Measurements from ENCODE around the gene ADPRH. TPM values are rescaled to one million over a fixed set of nuclear protein-coding genes. Genes with fewer than 3 reads are reported as not detected.

The ADPRH gene
- total RNA-seq, 1 donor from 2014 or later = 6.0 TPM

GRCh38 chr3:119631516-119631915 lies 52.2 kb downstream of the ADPRH start:
- no peak for DNase-seq (ENCODE audit: low read depth)
- no peak overlapping the region for H3K4me3 ChIP-seq (ENCODE audit: low read depth, low read length)
- no peak for TF ChIP-seq CTCF (conservative IDR thresholded peaks at IDR 0.05; ENCODE audit: low read depth, low read length)

- TF ChIP-seq CTCF (conservative IDR thresholded peaks at IDR 0.05; ENCODE audit: low read depth, low read length) = no peak
- DNase-seq (ENCODE audit: low read depth) = no peak
- no peak overlapping the region for H3K4me3 ChIP-seq (ENCODE audit: low read depth, low read length)
Observed at GRCh38 chr3:119632216-119632615, 52.9 kb downstream of the ADPRH start.

GRCh38 chr3:119632829-119633228 lies 53.5 kb downstream of the ADPRH start:
- no peak overlapping the region for H3K4me3 ChIP-seq (ENCODE audit: low read depth, low read length)
- no peak for DNase-seq (ENCODE audit: low read depth)
- no peak for TF ChIP-seq CTCF (conservative IDR thresholded peaks at IDR 0.05; ENCODE audit: low read depth, low read length)

- H3K4me3 ChIP-seq (ENCODE audit: low read depth, low read length) = no peak overlapping the region
- peak; percentile 15 for TF ChIP-seq CTCF (conservative IDR thresholded peaks at IDR 0.05; ENCODE audit: low read depth, low read length)
- no peak for DNase-seq (ENCODE audit: low read depth)
Observed at GRCh38 chr3:119635719-119636118, 56.4 kb downstream of the ADPRH start.

- DNase-seq (ENCODE audit: low read depth) = peak; percentile 74
- TF ChIP-seq CTCF (conservative IDR thresholded peaks at IDR 0.05; ENCODE audit: low read depth, low read length) = no peak
- no peak overlapping the region for H3K4me3 ChIP-seq (ENCODE audit: low read depth, low read length)
Observed at GRCh38 chr3:119636249-119636648, 57.0 kb downstream of the ADPRH start.

- peak; percentile 82 for DNase-seq (ENCODE audit: low read depth)
- TF ChIP-seq CTCF (conservative IDR thresholded peaks at IDR 0.05; ENCODE audit: low read depth, low read length) = no peak
- no peak overlapping the region for H3K4me3 ChIP-seq (ENCODE audit: low read depth, low read length)
Observed at GRCh38 chr3:119636891-119637611, 57.8 kb downstream of the ADPRH start.
